Endothelial cell of umbilical vein (primary cell): ENCODE data around the gene SIRPD. TPM values are rescaled to one million over a fixed set of nuclear protein-coding genes. Genes with fewer than 3 reads are reported as not detected.
A peak's percentile ranks its signal among the peaks of the same experiment; 100 is the strongest.

Source experiments
- BruUV-seq: library from RNA; stranded (reverse); fragments of 400-500 nt; replicated peaks from 2 replicates; lab custom pipeline; 2021; lab: Mats Ljungman, UMichigan
- CTCF ChIA-PET: fragments of 300-600, 350-600 bp; sonication (Branson Sonifier 250); formaldehyde crosslinking; loops from one replicate; lab custom pipeline; 2021; ENCODE audit warnings: antibody characterized with exemption, inconsistent platforms; lab: Charles Lee
- POLR2A ChIA-PET: fragments of 300-600, 350-600 bp; sonication (Branson Sonifier 250); formaldehyde crosslinking; loops from one replicate; lab custom pipeline; 2021; ENCODE audit warnings: antibody characterized with exemption, inconsistent platforms; lab: Charles Lee
- DNase-seq: peaks from one replicate; pipeline ENCODE4 v3.0.0-alpha.2; 2011; ENCODE audit warnings: low read depth, low spot score
- FAIRE-seq: peaks from 2 replicates; lab custom pipeline; 2011; peaks lifted over from hg19 to GRCh38; lab: Jason Lieb, UNC
- H2AFZ ChIP-seq: 2 replicates; pipeline ENCODE4 v1.6.0; 2012; ENCODE audit warnings: low read depth, low read length, control low read depth, inconsistent platforms
- H3K27ac ChIP-seq: 2 replicates; pipeline ENCODE4 v1.5.1; 2011; ENCODE audit warnings: low read depth, mild to moderate bottlenecking, control low read depth, low read length, moderate library complexity; ENCODE audit not compliant: insufficient read depth
- H3K27me3 ChIP-seq, 2 experiments: 2 replicates each; pipeline versions ENCODE4 v1.6.0 to v1.6.1; 2011; ENCODE audit warnings: low read length in 2 of 2, mixed read lengths in 1 of 2; ENCODE audit not compliant: control insufficient read depth in 2 of 2, insufficient read depth in 2 of 2
- H3K36me3 ChIP-seq, 2 experiments: 2 replicates in 1 of 2; 3 replicates in 1 of 2; pipeline ENCODE4 v1.5.1; 2011; ENCODE audit warnings: low read length in 2 of 2, mild to moderate bottlenecking in 1 of 2, moderate library complexity in 1 of 2; ENCODE audit not compliant: control insufficient read depth in 2 of 2, insufficient read depth in 2 of 2; ENCODE audit errors: extremely low read depth in 1 of 2
- H3K4me1 ChIP-seq: 3 replicates; pipeline ENCODE4 v1.5.1; 2011; ENCODE audit warnings: mild to moderate bottlenecking, low read length; ENCODE audit not compliant: control insufficient read depth, insufficient read depth; ENCODE audit errors: extremely low read depth
- H3K4me2 ChIP-seq: 2 replicates; pipeline ENCODE4 v1.6.1; 2011; ENCODE audit warnings: low read length, control low read depth, mixed read lengths; ENCODE audit not compliant: insufficient read depth
- H3K4me3 ChIP-seq, 3 experiments: fragments of 200-600 bp in 1 of 3; sonication (generic), shearing (Covaris generic) in 1 of 3; replicated peaks in 1 of 3; 2 replicates each; pipeline ENCODE4 v1.5.1; 2011 to 2016; ENCODE audit warnings: control low read depth in 3 of 3, low read length in 3 of 3, mild to moderate bottlenecking in 2 of 3, inconsistent platforms in 1 of 3, low read depth in 1 of 3, moderate library complexity in 1 of 3; ENCODE audit not compliant: insufficient read depth in 1 of 3
- H3K79me2 ChIP-seq: 2 replicates; pipeline ENCODE4 v1.6.0; 2012; ENCODE audit warnings: low read length, inconsistent platforms; ENCODE audit not compliant: control insufficient read depth, insufficient read depth
- H3K9ac ChIP-seq: replicated peaks from 2 replicates; pipeline ENCODE3; 2011; ENCODE audit warnings: low read length, control low read depth; ENCODE audit not compliant: insufficient read depth; ENCODE audit errors: extremely low read depth
- H3K9me1 ChIP-seq: replicated peaks from 3 replicates; pipeline ENCODE4 v1.6.0; 2011; ENCODE audit warnings: mild to moderate bottlenecking, low read length; ENCODE audit not compliant: control insufficient read depth, insufficient read depth; ENCODE audit errors: extremely low read depth
- H3K9me3 ChIP-seq: replicated peaks from 2 replicates; pipeline ENCODE4 v1.5.1; 2012; ENCODE audit warnings: low read length, inconsistent platforms; ENCODE audit not compliant: control insufficient read depth, insufficient read depth
- H4K20me1 ChIP-seq: replicated peaks from 2 replicates; pipeline ENCODE3; 2011; ENCODE audit warnings: mild to moderate bottlenecking, low read length; ENCODE audit not compliant: control insufficient read depth, insufficient read depth; ENCODE audit errors: extremely low read depth
- CTCF ChIP-seq, 2 donors: IDR thresholded peaks; 1 replicate in 1 of 2; 2 replicates in 1 of 2; pipeline ENCODE4 v1.5.1; 2011; ENCODE audit warnings: low read length in 2 of 2, mild to moderate bottlenecking in 2 of 2, moderate library complexity in 2 of 2, control low read depth in 1 of 2, inconsistent platforms in 1 of 2, low read depth in 1 of 2; ENCODE audit not compliant: insufficient read depth in 1 of 2; ENCODE audit errors: extremely low read depth in 1 of 2
- EZH2 ChIP-seq: IDR thresholded peaks from 2 replicates; pipeline ENCODE4 v1.6.1; 2012; ENCODE audit warnings: borderline replicate concordance, low read depth, mild to moderate bottlenecking, moderate library complexity, low read length, inconsistent platforms; ENCODE audit not compliant: severe bottlenecking
- FOS ChIP-seq: IDR thresholded peaks from 2 replicates; pipeline ENCODE4 v1.6.1; 2011; ENCODE audit warnings: mild to moderate bottlenecking, low read length, moderate library complexity, borderline replicate concordance; ENCODE audit not compliant: insufficient read depth
- GATA2 ChIP-seq: IDR thresholded peaks from 2 replicates; pipeline ENCODE4 v1.7.0; 2011; ENCODE audit warnings: low read depth, mild to moderate bottlenecking, moderate library complexity, mixed read lengths, low read length; ENCODE audit not compliant: insufficient read length, insufficient read depth
- JUN ChIP-seq: IDR thresholded peaks from 2 replicates; pipeline ENCODE4 v1.6.1; 2011; ENCODE audit warnings: borderline replicate concordance, low read depth; ENCODE audit not compliant: insufficient read length, insufficient read depth
- MAX ChIP-seq: IDR thresholded peaks from 2 replicates; pipeline ENCODE4 v1.6.1; 2011; ENCODE audit not compliant: insufficient read depth, insufficient read length
- MYC ChIP-seq: IDR thresholded peaks from one replicate; pipeline ENCODE4 v1.6.1; 2011; ENCODE audit warnings: mild to moderate bottlenecking, low read depth, low read length
- POLR2A ChIP-seq: IDR thresholded peaks from 2 replicates; pipeline ENCODE4 v1.6.1; 2012; ENCODE audit warnings: low read depth, mild to moderate bottlenecking, control low read depth, low read length
- POLR2AphosphoS5 ChIP-seq: IDR thresholded peaks from 2 replicates; pipeline ENCODE4 v1.6.1; 2012; ENCODE audit warnings: low read depth, mild to moderate bottlenecking, control low read depth, low read length, moderate library complexity; ENCODE audit not compliant: insufficient read depth
- dilution Hi-C: fragments of 300-500 bp; cut with MboI; formaldehyde crosslinking; loops from one replicate; pipeline ENCODE4 v1.15.0; 2019; ENCODE audit warnings: low sequenced_read_pairs; ENCODE audit not compliant: extremely low pct_ligation_motif_present
- intact Hi-C: fragments of 100-400 bp; cut with micrococcal nuclease; formaldehyde crosslinking; loops from one replicate; pipeline ENCODE4 v1.10.0; 2022
- polyA plus RNA-seq, 4 experiments: library from polyadenylated mRNA; depleted of rRNA in 3 of 4; stranded (reverse) in 3 of 4; unstranded in 1 of 4; fragments of >200 nt; gene quantifications; 2 replicates each; pipeline versions ENCODE4 v1.2.1 to v1.2.3, GENCODE V29; 2011 to 2012; ENCODE audit warnings: missing spikeins in 1 of 4
- total RNA-seq: library from RNA; stranded (reverse); gene quantifications from 2 replicates; pipeline ENCODE4 v1.2.3, GENCODE V29; 2021

The SIRPD gene
- total and polyA plus RNA-seq, 2 donors (not counting 3 experiments of a cell fraction or from before 2014, with no cell fraction given) = not detected

- Histone ChIP-seq H3K27me3 (no peaks in the 10 kb centered on the region), H3K27ac (no peak overlapping the region), H3K9me1 (no peaks in the 10 kb centered on the region), H3K4me1 (peaks cover 20% of the 10 kb centered on the region), H3K4me2 (no peak overlapping the region), H2AFZ (no peak overlapping the region), H3K9ac (no peak overlapping the region), H3K4me3 (no peak overlapping the region), H3K79me2 (no peaks in the 10 kb centered on the region), H3K36me3 (no peaks in the 10 kb centered on the region), H4K20me1 (no peaks in the 10 kb centered on the region), H3K9me3 (no peaks in the 10 kb centered on the region)
- dilution Hi-C loops = no loop called here
- POLR2A ChIA-PET = no interaction called here
- no peak for TF ChIP-seq POLR2AphosphoS5
- TF ChIP-seq MYC = no peak
- no peak for TF ChIP-seq GATA2
- TF ChIP-seq POLR2A = no peak
- TF ChIP-seq FOS = no peak
- no peak for TF ChIP-seq EZH2
- TF ChIP-seq MAX = no peak
- no peak for TF ChIP-seq JUN
- intact Hi-C loops = no loop called here
- CTCF ChIA-PET = no interaction called here
- DNase-seq = peak; percentile 1
- FAIRE-seq = no peak
- no TSS peak for BruUV-seq
These were observed 5.1 kb upstream of the SIRPD start for GRCh38 chr20:1562622-1563021.

- no peak for FAIRE-seq
- H3K9ac ChIP-seq = no peak overlapping the region
- no peak overlapping the region for H3K4me2 ChIP-seq
- no peak overlapping the region for H3K4me3 ChIP-seq
- H2AFZ ChIP-seq = no peak overlapping the region
- dilution Hi-C loops (no loop called here), intact Hi-C loops (no loop called here)
- no peaks in the 10 kb centered on the region for H3K9me3 ChIP-seq
- no peaks in the 10 kb centered on the region for H3K27me3 ChIP-seq
- H3K9me1 ChIP-seq = no peaks in the 10 kb centered on the region
- BruUV-seq = no TSS peak
- H4K20me1 ChIP-seq = no peaks in the 10 kb centered on the region
- H3K79me2 ChIP-seq = no peaks in the 10 kb centered on the region
- TF ChIP-seq FOS (no peak), GATA2 (no peak), MYC (no peak), POLR2A (no peak), JUN (no peak), CTCF (IDR thresholded peaks at IDR 0.05; ENCODE audit: extremely low read depth in 1 of 2, insufficient read depth in 1 of 2, low read depth in 1 of 2, low read length in 2 of 2) (no peak), POLR2AphosphoS5 (no peak), MAX (no peak)
- DNase-seq = no peak
- POLR2A ChIA-PET = no interaction called here
- H3K36me3 ChIP-seq = no peaks in the 10 kb centered on the region
- CTCF ChIA-PET = interaction anchor here (0.9 to 2.0 kb wide), 2 partner anchors 27 to 215 kb away, joined by 6 to 7 read pairs; no protein-coding TSS in a partner anchor
- no peak overlapping the region for H3K27ac ChIP-seq
- H3K4me1 ChIP-seq = peaks cover 8% of the 10 kb centered on the region
These were observed 3.8 kb upstream of the SIRPD start for GRCh38 chr20:1561350-1561749.
